ENCODE measurements around the gene MRTFB. TPM values are rescaled to one million over a fixed set of nuclear protein-coding genes. Genes with fewer than 3 reads are reported as not detected.

MRTFB gene
- total RNA-seq, 1 donor from 2014 or later, result 20.9 TPM

DNA sequence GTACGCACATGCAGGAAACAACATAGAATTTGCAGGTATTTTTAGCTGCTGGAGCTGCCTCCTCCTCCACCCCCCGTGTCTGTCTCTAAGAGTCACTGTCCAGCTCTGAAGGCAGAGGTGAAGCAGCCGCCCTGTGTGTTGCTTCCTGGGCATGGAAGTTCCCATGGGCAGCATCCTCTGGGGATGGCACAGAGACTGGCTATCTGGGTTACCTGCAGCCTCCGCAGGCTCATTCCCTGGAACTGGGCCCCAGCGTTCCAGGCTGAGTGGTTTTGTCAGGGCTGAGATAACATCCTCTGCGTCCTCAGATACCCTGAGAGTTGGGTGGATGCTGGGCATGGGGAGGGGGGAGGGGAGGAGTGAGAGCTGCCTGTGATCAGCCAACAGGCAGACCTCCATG is 41.5 kb upstream of the MRTFB start:
- intact Hi-C loops (cut with micrococcal nuclease), result no loop called here
- Mint-ChIP-seq H3K9me3 (no peaks in the 10 kb centered on the region), H3K27me3 (no peaks in the 10 kb centered on the region), H3K4me1 (no peaks in the 10 kb centered on the region), H3K4me3 (no peak overlapping the region), H3K36me3 (ENCODE audit: low read depth) (no peaks in the 10 kb centered on the region), H3K27ac (no peak overlapping the region)
- ATAC-seq (ENCODE audit: low read depth) (no peak), DNase-seq (no peak)
- ChIA-PET CTCF (no interaction called here), POLR2A (no interaction called here)
- TF ChIP-seq, protein P1, sequence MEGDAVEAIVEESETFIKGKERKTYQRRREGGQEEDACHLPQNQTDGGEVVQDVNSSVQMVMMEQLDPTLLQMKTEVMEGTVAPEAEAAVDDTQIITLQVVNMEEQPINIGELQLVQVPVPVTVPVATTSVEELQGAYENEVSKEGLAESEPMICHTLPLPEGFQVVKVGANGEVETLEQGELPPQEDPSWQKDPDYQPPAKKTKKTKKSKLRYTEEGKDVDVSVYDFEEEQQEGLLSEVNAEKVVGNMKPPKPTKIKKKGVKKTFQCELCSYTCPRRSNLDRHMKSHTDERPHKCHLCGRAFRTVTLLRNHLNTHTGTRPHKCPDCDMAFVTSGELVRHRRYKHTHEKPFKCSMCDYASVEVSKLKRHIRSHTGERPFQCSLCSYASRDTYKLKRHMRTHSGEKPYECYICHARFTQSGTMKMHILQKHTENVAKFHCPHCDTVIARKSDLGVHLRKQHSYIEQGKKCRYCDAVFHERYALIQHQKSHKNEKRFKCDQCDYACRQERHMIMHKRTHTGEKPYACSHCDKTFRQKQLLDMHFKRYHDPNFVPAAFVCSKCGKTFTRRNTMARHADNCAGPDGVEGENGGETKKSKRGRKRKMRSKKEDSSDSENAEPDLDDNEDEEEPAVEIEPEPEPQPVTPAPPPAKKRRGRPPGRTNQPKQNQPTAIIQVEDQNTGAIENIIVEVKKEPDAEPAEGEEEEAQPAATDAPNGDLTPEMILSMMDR (IDR thresholded peaks at IDR 0.05), result no peak

DNA sequence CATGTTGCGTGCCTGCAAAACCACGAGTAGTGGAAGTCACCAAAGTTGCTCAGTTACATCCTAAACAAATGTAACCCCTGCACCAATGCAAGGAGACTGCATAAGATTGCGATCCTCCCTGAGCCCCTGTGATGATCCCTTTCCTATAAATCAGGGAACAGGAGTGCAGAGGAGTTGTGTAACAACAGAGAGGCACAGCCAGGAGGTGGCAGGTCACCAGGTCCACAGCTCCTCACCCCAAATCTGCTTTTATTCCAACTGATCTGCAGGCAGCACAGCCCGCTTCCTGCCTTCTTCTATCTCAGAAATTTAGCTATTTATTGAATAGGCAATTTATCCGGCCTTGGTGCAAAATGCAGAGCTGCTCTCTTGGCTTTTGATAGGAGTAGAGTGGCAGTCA is 36.0 kb upstream of the MRTFB start:
- POLR2A ChIA-PET, result no interaction called here
- no peak overlapping the region for H3K4me3 Mint-ChIP-seq
- intact Hi-C loops (cut with micrococcal nuclease), result no loop called here

DNA sequence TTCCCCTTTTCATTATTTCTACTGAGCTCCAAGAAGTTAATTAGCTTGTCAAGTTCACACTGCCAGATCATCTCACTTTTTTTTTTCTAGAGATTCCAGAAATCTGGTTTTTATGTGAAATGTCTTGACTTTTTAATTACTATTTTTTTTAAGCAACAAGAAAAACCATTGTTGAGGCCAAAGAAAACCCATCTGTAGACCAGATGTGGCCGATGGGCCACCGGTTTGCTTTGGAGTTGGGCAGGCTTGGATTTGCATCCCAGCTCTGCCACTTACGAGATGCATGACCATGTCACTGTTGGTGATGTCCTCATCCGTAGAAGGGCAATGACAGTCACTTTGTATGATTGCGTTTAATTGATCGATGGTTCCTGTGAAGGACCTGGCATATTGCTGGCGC is 34.2 kb upstream of the MRTFB start:
- Mint-ChIP-seq H3K9me3 (peaks cover 3% of the 10 kb centered on the region), H3K27me3 (no peaks in the 10 kb centered on the region), H3K27ac (no peak overlapping the region), H3K4me3 (no peak overlapping the region), H3K4me1 (no peaks in the 10 kb centered on the region), H3K36me3 (ENCODE audit: low read depth) (no peaks in the 10 kb centered on the region)
- TF ChIP-seq, protein P1 (IDR thresholded peaks at IDR 0.05), result no peak
- POLR2A ChIA-PET, result no interaction called here
- no peak for ATAC-seq (ENCODE audit: low read depth)
- intact Hi-C loops (cut with micrococcal nuclease), result no loop called here
- CTCF ChIA-PET, result no interaction called here
- no peak for DNase-seq

More for the DNA sequence above, 36.0 kb upstream of the MRTFB start:
- Mint-ChIP-seq H3K27ac (no peak overlapping the region), H3K36me3 (ENCODE audit: low read depth) (no peaks in the 10 kb centered on the region), H3K9me3 (peaks cover 3% of the 10 kb centered on the region), H3K27me3 (no peaks in the 10 kb centered on the region), H3K4me1 (no peaks in the 10 kb centered on the region)
- CTCF ChIA-PET, result no interaction called here
- DNase-seq (no peak), ATAC-seq (ENCODE audit: low read depth) (no peak)
- TF ChIP-seq, protein P1 (IDR thresholded peaks at IDR 0.05), result no peak

DNA sequence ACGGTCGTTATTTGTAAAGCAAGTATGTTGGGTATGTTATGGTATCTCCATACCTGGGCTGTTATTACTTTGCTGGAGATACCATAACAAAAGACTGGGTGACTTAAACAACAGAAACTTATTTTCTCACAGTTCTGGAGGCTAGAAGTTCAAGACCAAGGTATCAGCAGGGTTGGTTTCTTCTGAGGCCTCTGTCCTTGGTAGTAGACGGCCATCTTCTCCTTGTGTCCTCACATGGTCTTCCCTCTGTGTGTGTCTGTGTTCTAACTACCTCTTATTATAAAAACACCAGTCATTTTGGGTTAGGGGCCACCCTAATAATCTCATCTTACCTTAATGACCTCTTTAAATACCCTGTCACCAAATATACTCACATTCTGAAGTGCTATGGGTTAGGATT is 33.2 kb upstream of the MRTFB start:
- H3K27ac Mint-ChIP-seq, result no peak overlapping the region
- ChIA-PET CTCF (no interaction called here), POLR2A (no interaction called here)
- intact Hi-C loops (cut with micrococcal nuclease), result no loop called here
- H3K4me1 Mint-ChIP-seq, result no peaks in the 10 kb centered on the region
- no peak overlapping the region for H3K4me3 Mint-ChIP-seq
- no peak for ATAC-seq (ENCODE audit: low read depth)
- peaks cover 3% of the 10 kb centered on the region for H3K9me3 Mint-ChIP-seq
- H3K27me3 Mint-ChIP-seq, result peaks cover 2% of the 10 kb centered on the region
- TF ChIP-seq, protein P1 (IDR thresholded peaks at IDR 0.05), result no peak
- no peaks in the 10 kb centered on the region for H3K36me3 Mint-ChIP-seq (ENCODE audit: low read depth)
- no peak for DNase-seq

DNA sequence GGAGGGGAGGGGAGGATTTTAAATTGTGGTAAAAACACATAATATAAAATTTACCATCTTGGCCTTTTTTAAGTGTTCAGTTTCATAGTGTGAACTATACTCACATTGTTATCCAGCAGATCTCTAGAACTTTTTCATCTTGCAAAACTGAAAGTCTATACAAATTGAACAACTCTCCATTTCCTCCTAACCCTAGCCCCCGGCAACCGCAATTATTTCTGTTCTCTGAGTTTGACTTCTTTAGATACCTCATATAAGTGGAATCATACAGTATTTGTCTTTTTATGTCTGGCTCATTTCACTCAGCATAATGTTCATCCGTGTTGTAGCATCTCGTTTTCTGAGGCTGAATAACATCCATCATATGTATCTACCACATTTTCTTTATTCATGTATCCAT is 30.0 kb upstream of the MRTFB start:
- TF ChIP-seq, protein P1 (IDR thresholded peaks at IDR 0.05), result no peak
- peaks cover 8% of the 10 kb centered on the region for H3K27me3 Mint-ChIP-seq
- POLR2A ChIA-PET, result no interaction called here
- H3K27ac Mint-ChIP-seq, result no peak overlapping the region
- no peak for ATAC-seq (ENCODE audit: low read depth)
- peaks cover 3% of the 10 kb centered on the region for H3K9me3 Mint-ChIP-seq
- intact Hi-C loops (cut with micrococcal nuclease), result no loop called here
- DNase-seq, result no peak
- H3K36me3 Mint-ChIP-seq (ENCODE audit: low read depth), result no peaks in the 10 kb centered on the region
- H3K4me1 Mint-ChIP-seq, result no peaks in the 10 kb centered on the region
- no peak overlapping the region for H3K4me3 Mint-ChIP-seq
- CTCF ChIA-PET, result no interaction called here

Measured in activated B cell treated with CpG ODN at 0.5 μM for 24 hours (primary cell).